K562 (cell line): Measurements from ENCODE around the gene DCP2. TPM values are rescaled to one million over a fixed set of nuclear protein-coding genes. Genes with fewer than 3 reads are reported as not detected.

Experiments
- ATF1 ChIP-seq, 2 experiments: fragments of 450-650 bp in 1 of 2; IDR thresholded peaks; 2 replicates each; pipeline ENCODE4 v1.6.1; 2016; ENCODE audit warnings: missing compliant biosample characterization in 1 of 2, missing genetic modification characterization in 1 of 2
- E2F8 ChIP-seq: fragments of 450-650 bp; IDR thresholded peaks from 2 replicates; pipeline ENCODE4 v1.7.1; 2018; ENCODE audit warnings: mild to moderate bottlenecking, low read depth; ENCODE audit not compliant: partially characterized antibody
- EHMT2 ChIP-seq: fragments of 450-650 bp; IDR thresholded peaks from 2 replicates; pipeline ENCODE4 v1.6.1; 2018; ENCODE audit warnings: antibody characterized with exemption
- NFE2 ChIP-seq: IDR thresholded peaks from 2 replicates; pipeline ENCODE4 v1.6.1; 2014; ENCODE audit warnings: antibody characterized with exemption, low read depth
- NFIC ChIP-seq: fragments of 450-650 bp; IDR thresholded peaks from 2 replicates; pipeline ENCODE4 v1.6.1; 2017; ENCODE audit warnings: mild to moderate bottlenecking, inconsistent platforms
- RAD21 ChIP-seq, 2 experiments: fragments of 250-450 bp in 1 of 2; fragments of 450-650 bp in 1 of 2; sonication (Bioruptor Pico) in 1 of 2; formaldehyde crosslinking in 1 of 2; IDR thresholded peaks in 1 of 2; conservative IDR thresholded peaks in 1 of 2; 2 replicates each; pipeline versions ENCODE4 v1.4.0 to v1.8.0; 2020 to 2022; ENCODE audit warnings: mild to moderate bottlenecking in 2 of 2, moderate library complexity in 1 of 2
- RAD51 ChIP-seq: fragments of 450-650 bp; IDR thresholded peaks from 2 replicates; pipeline ENCODE4 v1.7.1; 2016; ENCODE audit warnings: low read depth, mild to moderate bottlenecking, borderline replicate concordance
- TFAP4 ChIP-seq: sonication (generic); formaldehyde crosslinking; IDR thresholded peaks from 2 replicates; pipeline ENCODE4 v1.8.0; 2022; ENCODE audit warnings: missing genetic modification reagents, mild to moderate bottlenecking, moderate library complexity, borderline replicate concordance
- USF2 ChIP-seq: sonication (generic); formaldehyde crosslinking; IDR thresholded peaks from 2 replicates; pipeline ENCODE4 v1.5.0; 2020; ENCODE audit warnings: missing genetic modification reagents
- ZBED1 ChIP-seq: IDR thresholded peaks from 2 replicates; pipeline ENCODE4 v1.6.1; 2014
- ZBTB7A ChIP-seq: IDR thresholded peaks from 2 replicates; pipeline ENCODE4 v1.6.1; 2011; ENCODE audit warnings: low read depth, mild to moderate bottlenecking, low read length, moderate library complexity, borderline replicate concordance; ENCODE audit not compliant: control insufficient read depth
- ZZZ3 ChIP-seq: fragments of 450-650 bp; IDR thresholded peaks from 2 replicates; pipeline ENCODE4 v1.6.1; 2016; ENCODE audit warnings: antibody characterized with exemption, mild to moderate bottlenecking, moderate library complexity
- polyA plus RNA-seq, 8 experiments: library from polyadenylated mRNA; depleted of rRNA in 4 of 8; stranded (reverse) in 5 of 8; unstranded in 3 of 8; fragments of >200 nt; fragmentation: Nextera tagmentation in 2 of 8; fragmentation: Illumina TruSeq in 1 of 8; extraction: Ambion mirVana in 2 of 8; extraction: Trizol in 1 of 8; gene quantifications; 2 replicates each; pipeline versions ENCODE4 v1.2.1 to v1.2.3, GENCODE V29; 2011 to 2014; ENCODE audit warnings: inconsistent platforms in 1 of 8, missing spikeins in 1 of 8
- total RNA-seq, 7 experiments: library from RNA; depleted of rRNA in 6 of 7; stranded (reverse); fragments of >200 nt in 6 of 7; fragmentation: Illumina TruSeq in 2 of 7; extraction: Trizol in 2 of 7; gene quantifications; 2 replicates each; pipeline versions ENCODE4 v1.2.1 to v1.2.3, GENCODE V29; 2011 to 2021; ENCODE audit warnings: low replicate concordance in 1 of 7
- TF ChIP-seq, protein P1 (sequence below), 2 experiments: fragments of 450-650 bp in 1 of 2; sonication (generic) in 1 of 2; formaldehyde crosslinking in 1 of 2; IDR thresholded peaks in 1 of 2; conservative IDR thresholded peaks in 1 of 2; 2 replicates each; pipeline versions ENCODE4 v1.6.1 to v1.8.1; 2016 to 2023; ENCODE audit warnings: mild to moderate bottlenecking in 2 of 2, moderate library complexity in 2 of 2, inconsistent platforms in 1 of 2, missing genetic modification reagents in 1 of 2
- TF ChIP-seq, protein P2 (sequence below): sonication (generic); formaldehyde crosslinking; IDR thresholded peaks from 2 replicates; pipeline ENCODE4 v1.9.0; 2022; ENCODE audit warnings: mild to moderate bottlenecking, missing genetic modification reagents
- TF ChIP-seq, protein P3 (sequence below): sonication (generic); formaldehyde crosslinking; IDR thresholded peaks from 2 replicates; pipeline ENCODE4 v1.8.1; 2023; ENCODE audit warnings: mild to moderate bottlenecking, missing genetic modification reagents
- TF ChIP-seq, protein P4 (sequence below): fragments of 450-650 bp; IDR thresholded peaks from 2 replicates; pipeline ENCODE4 v1.6.1; 2016

The DCP2 gene
- total and polyA plus RNA-seq, 9 of the 15 experiments (the other 6 are each of a cell fraction or from before 2014, with no cell fraction given): 25.9 to 109 (median 46.7) TPM

DNA sequence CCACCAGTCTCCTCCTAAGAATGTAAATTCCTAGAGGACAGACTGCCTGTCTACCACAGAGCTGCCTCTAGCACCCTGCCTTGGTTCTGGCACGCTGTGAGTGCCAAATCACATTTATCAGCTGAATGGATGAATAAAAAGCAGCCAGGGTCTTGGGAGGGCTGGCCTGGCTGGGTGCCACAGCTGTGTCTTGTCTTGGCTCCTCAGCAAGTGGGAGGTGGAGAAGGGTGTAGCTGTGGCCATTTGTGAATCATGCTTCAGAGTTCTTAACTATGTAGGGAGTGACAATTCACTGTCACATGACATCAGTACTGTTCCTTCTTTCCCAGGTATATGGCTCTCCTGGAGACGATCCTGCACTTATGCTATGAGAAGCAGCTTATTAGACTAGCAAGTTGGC, 70.6 kb downstream of the DCP2 start (continued):
- TF ChIP-seq, protein P1, sequence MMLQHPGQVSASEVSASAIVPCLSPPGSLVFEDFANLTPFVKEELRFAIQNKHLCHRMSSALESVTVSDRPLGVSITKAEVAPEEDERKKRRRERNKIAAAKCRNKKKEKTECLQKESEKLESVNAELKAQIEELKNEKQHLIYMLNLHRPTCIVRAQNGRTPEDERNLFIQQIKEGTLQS (IDR thresholded peaks at IDR 0.05): 0 out of 2 replicates have a peak, but pooled peaks have one; percentile 28
- TF ChIP-seq, protein P1 (CRISPR knock-in tag; conservative IDR thresholded peaks at IDR 0.05): no peak
- TF ChIP-seq ATF1 (CRISPR knock-in tag; IDR thresholded peaks at IDR 0.05): no peak
- 0 out of 2 replicates have a peak, but pooled peaks have one; percentile 2 for TF ChIP-seq ATF1 (tag; IDR thresholded peaks at IDR 0.05)
- 0 out of 2 replicates have a peak, but pooled peaks have one; percentile 29 for TF ChIP-seq NFE2
- TF ChIP-seq ZBTB7A: peak; percentile 21; the same call in 1 of the 2 replicates
- TF ChIP-seq, protein P2, sequence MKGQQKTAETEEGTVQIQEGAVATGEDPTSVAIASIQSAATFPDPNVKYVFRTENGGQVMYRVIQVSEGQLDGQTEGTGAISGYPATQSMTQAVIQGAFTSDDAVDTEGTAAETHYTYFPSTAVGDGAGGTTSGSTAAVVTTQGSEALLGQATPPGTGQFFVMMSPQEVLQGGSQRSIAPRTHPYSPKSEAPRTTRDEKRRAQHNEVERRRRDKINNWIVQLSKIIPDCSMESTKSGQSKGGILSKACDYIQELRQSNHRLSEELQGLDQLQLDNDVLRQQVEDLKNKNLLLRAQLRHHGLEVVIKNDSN (CRISPR knock-in tag): no peak
- TF ChIP-seq, protein P3, sequence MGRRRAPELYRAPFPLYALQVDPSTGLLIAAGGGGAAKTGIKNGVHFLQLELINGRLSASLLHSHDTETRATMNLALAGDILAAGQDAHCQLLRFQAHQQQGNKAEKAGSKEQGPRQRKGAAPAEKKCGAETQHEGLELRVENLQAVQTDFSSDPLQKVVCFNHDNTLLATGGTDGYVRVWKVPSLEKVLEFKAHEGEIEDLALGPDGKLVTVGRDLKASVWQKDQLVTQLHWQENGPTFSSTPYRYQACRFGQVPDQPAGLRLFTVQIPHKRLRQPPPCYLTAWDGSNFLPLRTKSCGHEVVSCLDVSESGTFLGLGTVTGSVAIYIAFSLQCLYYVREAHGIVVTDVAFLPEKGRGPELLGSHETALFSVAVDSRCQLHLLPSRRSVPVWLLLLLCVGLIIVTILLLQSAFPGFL (CRISPR knock-in tag): no peak
- TF ChIP-seq, protein P4, sequence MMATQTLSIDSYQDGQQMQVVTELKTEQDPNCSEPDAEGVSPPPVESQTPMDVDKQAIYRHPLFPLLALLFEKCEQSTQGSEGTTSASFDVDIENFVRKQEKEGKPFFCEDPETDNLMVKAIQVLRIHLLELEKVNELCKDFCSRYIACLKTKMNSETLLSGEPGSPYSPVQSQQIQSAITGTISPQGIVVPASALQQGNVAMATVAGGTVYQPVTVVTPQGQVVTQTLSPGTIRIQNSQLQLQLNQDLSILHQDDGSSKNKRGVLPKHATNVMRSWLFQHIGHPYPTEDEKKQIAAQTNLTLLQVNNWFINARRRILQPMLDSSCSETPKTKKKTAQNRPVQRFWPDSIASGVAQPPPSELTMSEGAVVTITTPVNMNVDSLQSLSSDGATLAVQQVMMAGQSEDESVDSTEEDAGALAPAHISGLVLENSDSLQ: 0 out of 2 replicates have a peak, but pooled peaks have one; percentile 13
- peak; percentile 66; the same call in 1 of the 2 replicates for TF ChIP-seq RAD51
- 0 out of 2 replicates have a peak, but pooled peaks have one; percentile 43 for TF ChIP-seq TFAP4
- 0 out of 2 replicates have a peak, but pooled peaks have one; percentile 14 for TF ChIP-seq EHMT2
- 0 out of 2 replicates have a peak, but pooled peaks have one; percentile 12 for TF ChIP-seq USF2 (CRISPR knock-in tag)
- peak; percentile 86 for TF ChIP-seq NFIC
- TF ChIP-seq ZBED1: no peak
- no peak for TF ChIP-seq ZZZ3
- no peak for TF ChIP-seq E2F8
- TF ChIP-seq RAD21 (CRISPR knock-in tag; conservative IDR thresholded peaks at IDR 0.05 in 1 of 2, IDR thresholded peaks at IDR 0.05 in 1 of 2): no peak
- TF ChIP-seq, all 486 proteins: peak for 20
